Tibial nerve (tissue), 4 donors: ENCODE results near the gene VMAC. TPM values are rescaled to one million over a fixed set of nuclear protein-coding genes. Genes with fewer than 3 reads are reported as not detected.

Experiments used
- DNase-seq, 2 donors: peaks; one replicate each; pipeline ENCODE4 v3.0.0-alpha.2; 2019; ENCODE audit warnings: low spot score in 2 of 2
- H3K27ac ChIP-seq, 4 donors: fragments of 200-600 bp; sonication (generic) in 3 of 4; one replicate each; pipeline ENCODE4 v1.5.1; 2017 to 2019; ENCODE audit warnings: mild to moderate bottlenecking in 1 of 4
- H3K27me3 ChIP-seq, 2 donors: fragments of 200-600 bp; sonication (generic) in 1 of 2; one replicate each; pipeline versions ENCODE4 v1.5.1 to v1.6.0; 2017 to 2019
- H3K36me3 ChIP-seq, 3 donors: fragments of 200-600 bp; sonication (generic); one replicate each; pipeline ENCODE4 v1.5.1; 2018 to 2019
- H3K4me1 ChIP-seq, 4 donors: fragments of 200-600 bp; sonication (generic) in 3 of 4; one replicate each; pipeline ENCODE4 v1.5.1; 2017 to 2019
- H3K4me3 ChIP-seq, 4 donors: fragments of 200-600 bp; sonication (generic) in 3 of 4; one replicate each; pipeline ENCODE4 v1.5.1; 2017 to 2019; ENCODE audit warnings: mild to moderate bottlenecking in 1 of 4, moderate library complexity in 1 of 4
- H3K9me3 ChIP-seq, 4 donors: fragments of 200-600 bp; sonication (generic) in 3 of 4; one replicate each; pipeline ENCODE4 v1.5.1; 2017 to 2019
- EP300 ChIP-seq, 2 donors: sonication (generic); formaldehyde crosslinking; IDR thresholded peaks; one replicate each; pipeline ENCODE4 v1.6.1; 2017; ENCODE audit warnings: antibody characterized with exemption in 2 of 2, mild to moderate bottlenecking in 1 of 2
- POLR2A ChIP-seq, 2 donors: fragments of 450-650 bp; IDR thresholded peaks; one replicate each; pipeline ENCODE4 v1.6.1; 2017; ENCODE audit warnings: antibody characterized with exemption in 2 of 2, mild to moderate bottlenecking in 2 of 2, moderate library complexity in 2 of 2
- WGBS, 2 donors: methylation state at CpG; one replicate each; pipeline ENCODE4 v1.1.5; 2018; 5-methylcytosine and 5-hydroxymethylcytosine counted together
- total RNA-seq, 4 donors: library from RNA; depleted of rRNA; stranded (reverse); fragments of >200 nt; gene quantifications; one replicate each; pipeline ENCODE4 v1.1.0, GENCODE V29; 2016
- TF ChIP-seq, protein P1 (sequence below), 5 experiments: fragments of 200-600 bp in 3 of 5; fragments of 450-650 bp in 2 of 5; sonication (generic) in 3 of 5; IDR thresholded peaks; one replicate each; pipeline ENCODE4 v1.5.1; 2016 to 2019; ENCODE audit warnings: antibody characterized with exemption in 5 of 5, mild to moderate bottlenecking in 3 of 5, moderate library complexity in 2 of 5

Gene VMAC
- total RNA-seq, 4 donors from 2014 or later: 8.3 to 16.7 (median 13.9) TPM

DNA sequence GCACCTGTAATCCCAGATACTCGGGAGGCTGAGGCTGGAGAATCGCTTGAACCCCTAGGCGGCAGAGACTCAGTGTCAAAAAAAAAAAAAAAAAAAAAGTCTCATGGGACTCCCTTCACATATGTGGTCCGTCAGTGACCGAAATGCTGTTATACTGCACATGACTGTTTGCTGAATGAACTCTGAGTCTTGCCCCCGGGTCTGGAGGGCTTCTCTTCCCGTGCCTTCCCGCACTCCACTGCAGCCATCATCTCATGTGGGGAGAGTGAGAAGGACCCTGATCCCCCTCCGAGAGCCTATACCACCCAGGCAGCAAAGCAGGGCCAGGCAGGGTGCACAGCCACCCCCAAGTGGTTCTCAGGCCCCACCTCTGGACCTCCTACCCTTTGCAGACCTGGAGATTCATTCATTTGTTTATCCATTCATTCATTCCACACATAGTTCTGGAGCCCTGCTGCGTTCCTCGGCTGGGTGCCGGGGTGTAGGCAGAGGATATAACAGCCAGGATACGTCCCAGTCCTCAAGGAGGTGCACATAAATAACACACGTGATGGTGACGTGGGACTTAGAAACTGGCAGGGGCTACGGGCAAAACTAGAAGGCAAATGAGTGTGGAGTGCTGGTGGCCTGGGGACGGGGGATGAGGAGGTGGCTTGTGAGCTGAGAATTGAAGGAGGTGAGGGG, 15.2 kb upstream of the VMAC start:
- TF ChIP-seq, protein P1, sequence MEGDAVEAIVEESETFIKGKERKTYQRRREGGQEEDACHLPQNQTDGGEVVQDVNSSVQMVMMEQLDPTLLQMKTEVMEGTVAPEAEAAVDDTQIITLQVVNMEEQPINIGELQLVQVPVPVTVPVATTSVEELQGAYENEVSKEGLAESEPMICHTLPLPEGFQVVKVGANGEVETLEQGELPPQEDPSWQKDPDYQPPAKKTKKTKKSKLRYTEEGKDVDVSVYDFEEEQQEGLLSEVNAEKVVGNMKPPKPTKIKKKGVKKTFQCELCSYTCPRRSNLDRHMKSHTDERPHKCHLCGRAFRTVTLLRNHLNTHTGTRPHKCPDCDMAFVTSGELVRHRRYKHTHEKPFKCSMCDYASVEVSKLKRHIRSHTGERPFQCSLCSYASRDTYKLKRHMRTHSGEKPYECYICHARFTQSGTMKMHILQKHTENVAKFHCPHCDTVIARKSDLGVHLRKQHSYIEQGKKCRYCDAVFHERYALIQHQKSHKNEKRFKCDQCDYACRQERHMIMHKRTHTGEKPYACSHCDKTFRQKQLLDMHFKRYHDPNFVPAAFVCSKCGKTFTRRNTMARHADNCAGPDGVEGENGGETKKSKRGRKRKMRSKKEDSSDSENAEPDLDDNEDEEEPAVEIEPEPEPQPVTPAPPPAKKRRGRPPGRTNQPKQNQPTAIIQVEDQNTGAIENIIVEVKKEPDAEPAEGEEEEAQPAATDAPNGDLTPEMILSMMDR (IDR thresholded peaks at IDR 0.05): no peak
- TF ChIP-seq POLR2A (IDR thresholded peaks at IDR 0.05) (no peak), EP300 (IDR thresholded peaks at IDR 0.05) (no peak)
- H3K9me3 ChIP-seq: no peaks in the 10 kb centered on the region
- peaks cover 0 to 12% (median 2%) of the 10 kb centered on the region in 4 donors for H3K4me1 ChIP-seq
- no peak overlapping the region for H3K4me3 ChIP-seq
- WGBS, 2 donors: 39 to 51% methylated on average over 17 of the region's 17 CpGs
- H3K27me3 ChIP-seq: peaks cover 0 to 49% of the 10 kb centered on the region in 2 donors
- no peak overlapping the region for H3K27ac ChIP-seq
- DNase-seq: no peak
- H3K36me3 ChIP-seq: peaks cover 0 to 9% (median 0%) of the 10 kb centered on the region in 3 donors

DNA sequence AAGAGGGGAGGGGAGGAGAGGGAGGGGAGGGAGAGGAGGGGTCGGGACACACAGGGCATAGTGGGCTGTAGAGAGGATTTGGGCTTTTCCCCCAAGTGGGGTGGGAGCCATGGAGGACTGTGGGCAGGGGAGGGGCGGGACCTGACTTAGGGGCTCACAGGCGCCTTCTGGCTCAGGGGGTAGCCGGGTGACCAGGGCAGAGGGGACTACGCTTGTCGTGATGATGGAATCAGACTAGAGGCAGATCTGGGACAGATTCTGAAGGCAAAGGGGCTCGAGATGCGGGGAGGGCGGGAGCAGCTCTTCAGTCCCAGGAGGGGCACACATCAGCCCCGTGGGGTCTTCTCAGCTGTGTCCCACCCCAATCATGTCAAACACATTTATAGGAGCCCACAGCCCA, 14.6 kb upstream of the VMAC start:
- no peak overlapping the region for H3K27ac ChIP-seq
- TF ChIP-seq, protein P1 (IDR thresholded peaks at IDR 0.05): no peak
- TF ChIP-seq EP300 (IDR thresholded peaks at IDR 0.05) (no peak), POLR2A (IDR thresholded peaks at IDR 0.05) (no peak)
- 40 to 43% methylated on average over 10 of the region's 10 CpGs for WGBS, 2 donors

DNA sequence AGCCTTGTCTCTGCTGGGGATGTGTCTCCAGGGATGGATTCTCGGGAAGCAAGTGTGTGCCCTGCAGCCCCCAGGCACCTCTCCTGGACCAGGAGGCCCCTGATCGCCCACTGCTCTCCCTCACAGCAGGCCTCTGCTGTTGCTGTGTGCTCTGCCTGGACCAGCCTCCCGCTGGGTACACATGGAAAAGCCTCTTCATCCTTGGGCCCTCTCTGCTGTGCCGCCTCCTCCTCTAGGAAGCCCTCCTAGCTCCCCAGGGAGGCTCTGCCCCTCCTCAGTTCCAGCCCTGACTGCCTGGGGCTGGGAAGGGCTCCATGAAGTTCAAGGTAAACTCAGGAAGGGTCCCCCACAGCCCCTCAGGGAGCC, 13.1 kb upstream of the VMAC start:
- TF ChIP-seq POLR2A (IDR thresholded peaks at IDR 0.05): no peak
- no peak for TF ChIP-seq EP300 (IDR thresholded peaks at IDR 0.05)
- TF ChIP-seq, protein P1 (IDR thresholded peaks at IDR 0.05): no peak
- Histone ChIP-seq H3K27ac (no peak overlapping the region), H3K27me3 (peaks cover 0 to 42% of the 10 kb centered on the region in 2 donors), H3K4me1 (peaks cover 0 to 12% (median 2%) of the 10 kb centered on the region in 4 donors), H3K36me3 (peaks cover 0 to 30% (median 2%) of the 10 kb centered on the region in 3 donors), H3K9me3 (no peaks in the 10 kb centered on the region), H3K4me3 (no peak overlapping the region)
- DNase-seq: no peak
- 36 to 50% methylated on average over 3 to 4 of the region's 4 CpGs for WGBS, 2 donors

More for the DNA sequence above, 14.6 kb upstream of the VMAC start:
- Histone ChIP-seq H3K4me3 (no peak overlapping the region), H3K36me3 (peaks cover 0 to 15% (median 0%) of the 10 kb centered on the region in 3 donors), H3K27me3 (peaks cover 0 to 49% of the 10 kb centered on the region in 2 donors), H3K4me1 (peaks cover 0 to 12% (median 2%) of the 10 kb centered on the region in 4 donors), H3K9me3 (no peaks in the 10 kb centered on the region)
- no peak for DNase-seq

DNA sequence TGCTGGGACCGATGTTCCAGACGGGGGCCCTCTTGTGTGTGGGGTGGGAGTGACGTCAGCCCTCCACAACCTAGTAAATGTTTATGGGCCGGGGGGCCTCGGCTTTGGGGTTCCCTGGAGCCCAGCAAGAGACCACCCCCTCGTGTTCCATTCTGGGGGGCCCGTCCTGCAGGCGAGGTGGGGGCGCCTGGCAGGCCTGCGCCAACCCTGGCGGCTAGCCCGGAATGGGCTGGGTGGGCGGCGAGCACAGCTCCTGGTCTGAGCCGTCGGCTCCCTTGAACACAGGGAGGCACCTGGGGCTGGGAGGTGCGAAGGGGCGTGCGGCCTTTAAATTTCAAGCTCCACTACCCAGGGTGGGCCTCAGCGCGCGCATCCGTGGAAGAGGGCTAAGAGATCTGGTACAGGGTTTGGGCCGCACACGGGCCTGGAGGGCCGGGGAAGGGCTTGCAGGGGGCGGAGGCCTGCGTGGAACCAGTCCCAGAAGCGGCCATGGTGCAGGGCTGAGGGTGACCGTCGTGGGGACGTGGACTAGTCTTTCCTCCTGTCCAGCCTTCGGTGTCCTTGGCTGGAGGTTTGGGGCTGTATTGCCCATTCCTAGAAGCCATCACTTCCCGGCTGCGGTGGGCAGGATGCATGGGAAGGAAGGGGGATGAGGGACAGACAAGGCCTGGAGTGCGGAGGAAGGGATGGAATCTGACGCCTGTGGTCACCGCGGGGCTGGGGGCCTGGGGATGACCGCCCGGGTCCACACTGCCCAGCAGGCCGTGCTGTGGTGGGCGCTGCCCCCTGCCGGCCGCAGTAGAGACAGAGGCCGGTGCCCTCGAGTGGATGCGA, 12.5 kb upstream of the VMAC start:
- Histone ChIP-seq H3K9me3 (no peaks in the 10 kb centered on the region), H3K36me3 (peaks cover 0 to 36% (median 2%) of the 10 kb centered on the region in 3 donors), H3K27ac (no peak overlapping the region), H3K4me1 (peaks cover 0 to 12% (median 2%) of the 10 kb centered on the region in 4 donors), H3K27me3 (peaks cover 0 to 39% of the 10 kb centered on the region in 2 donors), H3K4me3 (no peak overlapping the region)
- DNase-seq: no peak
- 10 to 11% methylated on average over 30 to 44 of the region's 48 CpGs for WGBS, 2 donors
- TF ChIP-seq POLR2A (IDR thresholded peaks at IDR 0.05) (no peak), EP300 (IDR thresholded peaks at IDR 0.05) (no peak)
- TF ChIP-seq, protein P1 (IDR thresholded peaks at IDR 0.05): peak; percentile 15 to 50 (median 45)
